Lung (tissue), 12 donors: ENCODE measurements around the gene PDE8A. TPM values are rescaled to one million over a fixed set of nuclear protein-coding genes. Genes with fewer than 3 reads are reported as not detected.

Experiments used
- ATAC-seq: fragments of 200-7000 bp; cut with Tn5 transposase; one replicate; pipeline ENCODE4 v1.9.1; 2020; ENCODE audit warnings: moderate number of reproducible peaks; ENCODE audit not compliant: insufficient read depth, low FRiP score
- DNase-seq, 3 donors: peaks; one replicate each; pipeline ENCODE4 v3.0.0-alpha.2; 2013 to 2017
- H3K27ac ChIP-seq, 2 donors: one replicate each; pipeline ENCODE4 v1.5.1; 2013; ENCODE audit warnings: mild to moderate bottlenecking in 2 of 2, moderate library complexity in 2 of 2, control low read depth in 1 of 2, inconsistent platforms in 1 of 2, low read depth in 1 of 2, low read length in 1 of 2
- H3K27me3 ChIP-seq, 3 donors: one replicate each; pipeline ENCODE4 v1.5.1; 2013; ENCODE audit warnings: low read length in 2 of 3; ENCODE audit not compliant: control insufficient read depth in 3 of 3, insufficient read depth in 3 of 3
- H3K36me3 ChIP-seq, 4 donors: one replicate each; pipeline ENCODE4 v1.5.1; 2013; ENCODE audit warnings: low read length in 4 of 4, mild to moderate bottlenecking in 1 of 4, moderate library complexity in 1 of 4; ENCODE audit not compliant: control insufficient read depth in 4 of 4, insufficient read depth in 4 of 4
- H3K4me1 ChIP-seq, 5 donors: one replicate each; pipeline ENCODE4 v1.5.1; 2013; ENCODE audit warnings: low read length in 5 of 5, mild to moderate bottlenecking in 2 of 5, moderate library complexity in 1 of 5; ENCODE audit not compliant: control insufficient read depth in 5 of 5, insufficient read depth in 5 of 5
- H3K4me3 ChIP-seq: one replicate; pipeline ENCODE4 v1.5.1; 2013; ENCODE audit warnings: mild to moderate bottlenecking, control low read depth, moderate library complexity
- H3K9ac ChIP-seq, 2 donors: one replicate each; pipeline ENCODE4 v1.5.1; 2013; ENCODE audit warnings: low read length in 2 of 2, control low read depth in 1 of 2; ENCODE audit not compliant: insufficient read depth in 1 of 2
- H3K9me3 ChIP-seq, 4 donors: one replicate each; pipeline ENCODE4 v1.5.1; 2013; ENCODE audit warnings: low read length in 3 of 4, mild to moderate bottlenecking in 1 of 4, moderate library complexity in 1 of 4; ENCODE audit not compliant: control insufficient read depth in 4 of 4, insufficient read depth in 3 of 4
- WGBS, 2 donors: extraction: QIAGEN DNeasy Blood & Tissue Kit; methylation state at CpG; one replicate each; pipeline ENCODE4 v1.1.7; 2013; 5-methylcytosine and 5-hydroxymethylcytosine counted together
- polyA plus RNA-seq, 2 donors: library from polyadenylated mRNA; stranded (reverse); fragments of 200-250 nt; gene quantifications; one replicate each; pipeline ENCODE4 v1.2.1, GENCODE V29; 2013
- total RNA-seq, 2 donors: library from RNA; depleted of rRNA in 1 of 2; stranded (reverse); fragments of >200 nt in 1 of 2; gene quantifications; one replicate each; pipeline ENCODE4 v1.2.1, GENCODE V29; 2014 to 2021
- TF ChIP-seq, protein P1 (sequence below): IDR thresholded peaks from 2 replicates; pipeline ENCODE4 v1.5.1; 2012; ENCODE audit warnings: mild to moderate bottlenecking; ENCODE audit errors: control extremely low read depth, extremely low read depth
- donor health status: control.
- donor health status: control.
- donor health status: Bipolar disorder and iron deficiency.
- donor health status: healthy.
- donor health status: DM: yes; HTN: yes; CAD: no.

Gene PDE8A
- total and polyA plus RNA-seq, 4 donors: 13.7 to 87.7 (median 33.5) TPM

DNA sequence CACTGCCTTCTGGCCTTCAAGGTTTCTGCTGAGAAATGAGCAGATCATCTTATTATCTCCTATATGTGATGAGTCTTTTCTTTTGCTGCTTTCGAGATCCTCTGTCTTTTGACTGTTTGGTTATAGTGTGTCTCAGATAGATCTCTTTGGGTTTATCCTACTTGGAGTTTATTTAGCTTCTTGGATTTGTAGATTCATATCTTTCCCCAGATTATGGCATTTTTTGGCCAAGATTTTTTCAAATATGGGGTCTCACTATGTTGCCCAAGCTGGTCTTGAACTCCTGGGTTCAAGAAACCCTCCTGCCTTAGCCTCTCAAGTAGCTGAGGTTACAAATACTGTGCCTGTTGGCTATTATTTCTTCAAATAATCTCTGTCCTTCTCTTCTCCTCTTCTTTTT, 150.3 kb downstream of the PDE8A start:
- TF ChIP-seq, protein P1, sequence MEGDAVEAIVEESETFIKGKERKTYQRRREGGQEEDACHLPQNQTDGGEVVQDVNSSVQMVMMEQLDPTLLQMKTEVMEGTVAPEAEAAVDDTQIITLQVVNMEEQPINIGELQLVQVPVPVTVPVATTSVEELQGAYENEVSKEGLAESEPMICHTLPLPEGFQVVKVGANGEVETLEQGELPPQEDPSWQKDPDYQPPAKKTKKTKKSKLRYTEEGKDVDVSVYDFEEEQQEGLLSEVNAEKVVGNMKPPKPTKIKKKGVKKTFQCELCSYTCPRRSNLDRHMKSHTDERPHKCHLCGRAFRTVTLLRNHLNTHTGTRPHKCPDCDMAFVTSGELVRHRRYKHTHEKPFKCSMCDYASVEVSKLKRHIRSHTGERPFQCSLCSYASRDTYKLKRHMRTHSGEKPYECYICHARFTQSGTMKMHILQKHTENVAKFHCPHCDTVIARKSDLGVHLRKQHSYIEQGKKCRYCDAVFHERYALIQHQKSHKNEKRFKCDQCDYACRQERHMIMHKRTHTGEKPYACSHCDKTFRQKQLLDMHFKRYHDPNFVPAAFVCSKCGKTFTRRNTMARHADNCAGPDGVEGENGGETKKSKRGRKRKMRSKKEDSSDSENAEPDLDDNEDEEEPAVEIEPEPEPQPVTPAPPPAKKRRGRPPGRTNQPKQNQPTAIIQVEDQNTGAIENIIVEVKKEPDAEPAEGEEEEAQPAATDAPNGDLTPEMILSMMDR: no peak
- Histone ChIP-seq H3K4me1 (no peaks in the 10 kb centered on the region), H3K27me3 (no peaks in the 10 kb centered on the region), H3K36me3 (peaks cover 3 to 22% (median 10%) of the 10 kb centered on the region in 4 donors), H3K27ac (no peak overlapping the region), H3K9ac (no peak overlapping the region), H3K9me3 (peaks cover 0 to 6% (median 0%) of the 10 kb centered on the region in 4 donors), H3K4me3 (no peak overlapping the region)
- 93 to 97% methylated on average over 1 of the region's 1 CpG for WGBS, 2 donors
- ATAC-seq: no peak
- no peak for DNase-seq

DNA sequence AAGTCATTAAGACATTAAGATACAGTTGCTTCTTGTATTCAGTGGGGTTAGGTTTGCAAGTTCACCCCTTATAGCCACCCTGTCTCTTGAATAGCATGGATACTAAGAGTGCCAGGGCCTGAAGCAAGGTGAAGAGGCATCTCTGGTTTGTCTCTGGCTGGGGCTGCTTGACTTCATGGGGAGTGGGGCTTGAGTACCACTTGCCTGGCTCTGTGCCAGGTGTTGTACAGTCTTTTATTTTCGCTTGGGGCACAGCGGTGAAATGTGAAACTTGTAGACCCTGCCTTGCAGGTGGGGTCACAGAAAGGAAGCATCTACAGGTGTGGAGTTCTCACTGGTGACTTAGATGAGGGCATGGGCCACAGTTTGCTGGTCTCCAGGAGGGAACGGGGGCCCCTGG, 152.1 kb downstream of the PDE8A start:
- Histone ChIP-seq H3K36me3 (peaks cover 14 to 33% (median 17%) of the 10 kb centered on the region in 4 donors), H3K27ac (no peak overlapping the region)
- WGBS, 2 donors: 91 to 98% methylated on average over 3 of the region's 3 CpGs

DNA sequence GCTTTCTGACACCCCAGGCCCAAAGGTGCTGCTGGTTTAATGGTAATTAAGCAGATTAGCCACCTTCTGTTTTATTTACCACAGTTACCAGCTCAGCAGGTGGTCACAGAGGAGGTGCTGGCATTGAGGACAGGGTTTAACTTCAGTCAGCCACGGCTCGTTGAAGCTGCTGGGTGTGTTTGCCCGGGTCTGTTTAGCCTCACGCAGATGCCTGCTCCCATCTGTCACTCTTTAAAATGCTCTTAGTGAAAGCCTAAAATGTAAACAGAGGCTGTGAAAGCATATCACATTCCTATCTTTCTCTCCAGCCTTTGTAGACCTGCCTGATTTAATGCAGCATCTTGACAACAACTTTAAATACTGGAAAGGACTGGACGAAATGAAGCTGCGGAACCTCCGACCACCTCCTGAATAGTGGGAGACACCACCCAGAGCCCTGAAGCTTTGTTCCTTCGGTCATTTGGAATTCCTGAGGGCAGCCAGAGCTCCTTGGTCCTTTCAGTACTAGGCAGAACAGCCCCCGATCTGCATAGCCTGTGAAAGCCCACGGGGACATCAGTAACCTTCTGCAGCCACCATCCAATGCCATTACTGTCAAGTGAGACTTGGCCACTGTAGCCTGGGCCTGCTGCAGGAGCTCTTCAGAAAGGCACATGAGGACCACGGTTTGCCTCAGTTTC, 156.0 kb downstream of the PDE8A start:
- peaks cover 19 to 37% (median 23%) of the 10 kb centered on the region in 4 donors for H3K36me3 ChIP-seq
- ATAC-seq: no peak
- TF ChIP-seq, protein P1: no peak
- WGBS, 2 donors: 81 to 82% methylated on average over 11 of the region's 11 CpGs
- H3K4me1 ChIP-seq: no peaks in the 10 kb centered on the region
- H3K4me3 ChIP-seq: no peak overlapping the region
- no peak for DNase-seq
- no peaks in the 10 kb centered on the region for H3K27me3 ChIP-seq
- no peaks in the 10 kb centered on the region for H3K9me3 ChIP-seq
- H3K27ac ChIP-seq: no peak overlapping the region
- no peak overlapping the region for H3K9ac ChIP-seq

More for the DNA sequence above, 152.1 kb downstream of the PDE8A start:
- Histone ChIP-seq H3K9me3 (peaks cover 0 to 6% (median 0%) of the 10 kb centered on the region in 4 donors), H3K4me1 (no peaks in the 10 kb centered on the region), H3K27me3 (no peaks in the 10 kb centered on the region), H3K9ac (no peak overlapping the region), H3K4me3 (no peak overlapping the region)
- no peak for ATAC-seq
- TF ChIP-seq, protein P1: no peak
- no peak for DNase-seq
